ENCODE data around the gene RTN4RL1.

The RTN4RL1 gene

GRCh38 chr17:1956134-1956533, 69.0 kb downstream of the RTN4RL1 start:
- no peak for DNase-seq

DNA sequence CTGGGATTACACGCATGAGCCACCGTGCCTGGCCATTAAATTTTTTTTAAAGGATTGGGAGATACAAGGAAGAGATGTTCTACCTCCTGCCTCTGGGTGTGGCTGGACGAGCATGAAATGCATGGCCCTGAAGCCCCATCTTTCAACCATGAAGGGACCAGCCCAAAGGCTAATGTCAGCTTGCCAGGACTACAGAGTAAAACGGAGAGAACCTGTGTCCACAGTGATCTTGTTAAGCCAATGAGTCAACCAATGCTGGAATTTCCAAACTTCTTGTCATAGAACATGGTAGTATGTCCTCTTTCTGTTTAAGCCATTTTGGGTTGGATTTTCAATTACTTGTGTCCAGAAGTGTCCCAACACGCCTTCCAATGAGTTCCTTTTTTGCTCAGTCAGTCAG, 71.3 kb downstream of the RTN4RL1 start:
- no peak for DNase-seq

- DNase-seq: no peak
These were observed 73.2 kb downstream of the RTN4RL1 start for GRCh38 chr17:1951920-1952319.

GRCh38 chr17:1949754-1950153, 75.4 kb downstream of the RTN4RL1 start:
- DNase-seq: no peak

DNA sequence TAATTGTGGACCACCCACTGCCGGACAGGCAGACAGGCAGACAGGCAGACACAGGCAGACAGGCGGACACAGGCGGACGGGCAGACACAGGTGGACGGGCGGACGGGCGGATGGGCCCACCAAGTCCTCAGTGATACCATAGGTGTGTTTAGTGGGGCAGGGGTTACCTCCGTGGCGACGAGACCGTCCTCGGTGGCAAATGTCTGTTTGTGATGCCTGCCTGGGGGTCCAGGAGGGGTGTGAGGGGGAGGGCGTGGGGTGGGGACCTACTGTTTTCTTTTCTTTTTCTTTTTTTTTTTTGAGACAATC, 76.7 kb downstream of the RTN4RL1 start:
- no peak for DNase-seq

- DNase-seq: no peak
These were observed 77.2 kb downstream of the RTN4RL1 start for GRCh38 chr17:1947743-1948516.

DNA sequence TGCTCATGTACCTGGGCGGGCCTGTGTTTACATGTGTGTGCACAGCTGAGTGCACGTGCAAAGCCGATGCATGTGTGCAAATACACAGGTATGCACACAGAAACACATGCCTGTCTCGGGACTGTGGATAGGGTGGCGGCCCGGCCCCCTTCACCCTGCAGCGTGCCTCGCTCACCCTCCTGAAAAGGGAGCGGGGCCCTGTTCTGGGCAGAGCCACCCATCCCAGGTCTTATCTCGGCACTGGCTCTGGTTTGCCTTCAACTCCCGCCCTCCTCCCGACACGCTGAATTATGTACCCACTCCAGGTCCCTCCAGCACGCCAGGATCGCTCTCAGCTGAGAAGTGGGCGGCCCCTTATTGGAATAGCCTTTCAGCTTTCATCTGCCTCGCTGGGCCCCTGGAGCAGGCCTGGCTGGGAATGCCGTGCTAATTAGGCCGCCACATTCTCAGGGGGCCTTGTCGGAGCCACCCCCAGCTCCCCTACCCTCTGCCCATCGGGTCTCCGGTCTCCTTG, 77.8 kb downstream of the RTN4RL1 start:
- no peak for DNase-seq

DNA sequence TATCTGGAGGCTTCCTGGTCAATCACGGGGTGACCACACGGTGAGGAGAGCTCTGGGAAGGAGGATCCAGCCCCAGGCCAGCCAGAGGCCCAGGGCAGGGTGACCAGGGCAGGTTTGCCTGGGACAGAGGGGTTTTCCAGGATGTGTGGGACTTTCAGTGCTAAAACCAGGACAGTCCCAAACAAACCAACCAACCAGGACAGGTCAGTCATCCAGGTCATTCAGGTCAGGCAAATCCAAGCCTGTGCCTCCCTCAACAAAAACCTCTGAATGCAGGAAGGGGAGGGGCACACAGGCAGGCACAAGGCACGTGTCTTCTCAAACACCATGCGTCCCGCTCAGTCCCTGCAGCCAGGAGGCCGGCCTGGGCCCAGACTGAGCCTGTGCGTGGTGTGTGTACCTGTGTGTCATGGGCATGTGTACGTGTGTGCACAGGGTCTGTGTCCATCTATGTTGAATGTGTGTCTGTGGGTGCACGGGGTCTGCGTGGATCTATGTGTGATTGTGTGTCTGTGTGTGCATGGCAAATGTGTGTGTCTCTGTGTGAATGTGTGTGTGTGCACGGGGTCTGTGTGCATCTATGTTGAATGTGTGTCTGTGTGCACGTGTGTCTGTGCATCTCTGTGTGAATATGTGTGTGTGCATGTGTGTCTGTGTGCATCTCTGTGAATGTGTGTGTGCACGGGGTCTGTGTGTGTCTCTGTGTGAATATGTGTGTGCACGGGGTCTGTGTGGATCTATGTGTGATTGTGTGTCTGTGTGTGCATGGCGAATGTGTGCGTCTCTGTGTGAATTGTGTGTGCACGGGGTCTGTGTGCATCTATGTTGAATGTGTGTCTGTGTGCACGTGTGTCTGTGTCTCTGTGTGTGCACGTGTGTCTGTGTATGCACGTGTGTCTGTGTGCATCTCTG, 78.9 kb downstream of the RTN4RL1 start:
- DNase-seq: no peak

- no peak for DNase-seq
These were observed 79.5 kb downstream of the RTN4RL1 start for GRCh38 chr17:1945621-1946020.

DNA sequence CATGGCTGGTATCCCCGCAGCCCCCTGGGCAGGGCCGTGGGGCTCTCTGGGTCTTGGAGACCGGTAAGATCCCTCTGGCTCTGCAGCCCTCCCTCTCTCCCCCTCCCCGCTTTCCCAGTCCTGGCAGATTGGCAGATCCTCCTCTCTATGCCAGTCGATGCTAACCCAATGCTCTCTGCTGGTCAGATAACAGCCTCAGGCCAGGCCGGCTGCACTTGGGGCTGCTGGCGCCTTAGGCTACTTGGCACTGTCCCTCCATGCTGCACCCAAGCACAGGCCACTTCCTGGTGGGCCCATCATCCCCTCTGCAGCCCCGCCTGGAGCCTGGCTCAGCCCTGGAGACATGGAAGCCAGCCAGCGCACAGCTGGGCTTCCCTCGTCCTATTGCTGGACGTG, 81.7 kb downstream of the RTN4RL1 start:
- no peak for DNase-seq

GRCh38 chr17:1942666-1943435, 82.3 kb downstream of the RTN4RL1 start:
- no peak for DNase-seq

DNA sequence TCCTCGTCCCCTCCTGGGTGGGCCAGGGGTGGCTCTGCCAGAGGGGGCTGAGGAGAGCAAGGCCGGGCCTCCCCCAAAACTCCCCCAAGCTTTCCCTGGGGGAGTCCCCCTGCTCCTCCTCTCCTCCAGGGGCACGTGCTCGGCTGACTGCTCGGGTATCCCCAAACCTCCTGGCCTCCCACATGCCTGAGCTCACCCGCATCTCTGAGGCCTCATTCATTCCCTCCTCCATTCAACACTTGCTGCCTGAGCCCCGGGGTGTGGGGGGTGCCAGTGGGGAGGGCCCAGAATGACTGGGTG, 83.1 kb downstream of the RTN4RL1 start:
- no peak for DNase-seq

GRCh38 chr17:1941272-1942065, 83.7 kb downstream of the RTN4RL1 start:
- peak in 1 of 51 donors; percentile 3 for DNase-seq

DNA sequence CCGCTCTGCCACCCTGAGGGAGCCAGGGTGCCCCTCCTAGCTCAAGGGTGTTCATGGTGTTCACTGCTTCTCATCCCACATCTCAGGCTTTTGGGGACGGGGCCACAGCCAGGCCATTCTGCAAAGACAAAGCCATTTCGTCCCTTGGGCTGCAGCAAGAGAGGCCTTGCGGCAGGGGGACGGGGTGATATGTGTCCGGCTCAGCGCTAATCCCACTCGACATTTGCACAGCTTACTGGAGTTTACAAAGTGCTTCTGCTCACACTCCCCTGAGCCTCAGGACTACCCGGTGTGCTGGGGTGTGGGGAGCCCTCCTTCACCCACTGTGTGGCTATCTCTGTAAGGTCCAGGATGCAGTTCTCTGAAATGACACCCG, 84.3 kb downstream of the RTN4RL1 start:
- DNase-seq: no peak

DNA sequence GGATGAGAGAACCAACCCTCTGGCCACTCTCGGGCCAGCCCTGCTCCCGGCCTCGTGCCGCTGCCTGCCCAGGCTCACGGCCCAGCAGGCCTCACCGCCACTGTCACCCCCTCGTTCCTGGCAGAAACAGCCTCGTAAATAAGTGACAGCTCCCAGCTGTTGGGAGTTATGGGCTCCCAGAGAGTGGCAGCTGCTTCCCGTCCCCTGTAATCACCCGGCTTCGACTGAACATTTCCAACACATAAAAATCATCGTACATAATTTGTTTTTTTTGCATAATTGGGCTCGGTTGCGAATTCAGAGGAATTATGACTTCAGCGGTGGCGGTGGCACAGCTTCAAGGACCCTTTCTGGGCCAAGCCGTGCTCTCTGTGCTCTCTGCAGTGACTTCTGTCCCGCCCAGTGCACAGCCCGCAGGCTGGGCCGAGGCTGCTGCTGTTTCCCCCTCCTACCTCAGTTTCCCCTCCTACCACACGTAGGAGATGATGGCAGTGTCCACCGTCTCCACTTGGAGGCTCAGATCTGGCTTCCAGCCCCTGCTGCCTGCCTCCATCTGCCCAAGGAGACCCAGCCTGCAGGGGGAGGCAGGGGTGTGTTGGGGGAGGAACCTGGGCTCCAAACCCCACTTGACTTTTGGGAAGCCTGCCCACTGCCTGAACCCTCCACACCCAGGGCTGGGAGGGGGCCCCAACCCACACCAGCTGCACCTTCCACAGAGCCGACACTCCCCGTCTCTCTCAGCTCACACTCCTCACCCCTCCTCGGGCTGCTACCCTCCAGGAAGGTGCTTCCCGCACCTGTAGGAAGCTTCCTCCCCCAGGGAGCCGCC, 84.9 kb downstream of the RTN4RL1 start:
- no peak for DNase-seq

GRCh38 chr17:1937461-1937860, 87.7 kb downstream of the RTN4RL1 start:
- no peak for DNase-seq

GRCh38 chr17:1936766-1937165, 88.4 kb downstream of the RTN4RL1 start:
- DNase-seq: no peak

DNA sequence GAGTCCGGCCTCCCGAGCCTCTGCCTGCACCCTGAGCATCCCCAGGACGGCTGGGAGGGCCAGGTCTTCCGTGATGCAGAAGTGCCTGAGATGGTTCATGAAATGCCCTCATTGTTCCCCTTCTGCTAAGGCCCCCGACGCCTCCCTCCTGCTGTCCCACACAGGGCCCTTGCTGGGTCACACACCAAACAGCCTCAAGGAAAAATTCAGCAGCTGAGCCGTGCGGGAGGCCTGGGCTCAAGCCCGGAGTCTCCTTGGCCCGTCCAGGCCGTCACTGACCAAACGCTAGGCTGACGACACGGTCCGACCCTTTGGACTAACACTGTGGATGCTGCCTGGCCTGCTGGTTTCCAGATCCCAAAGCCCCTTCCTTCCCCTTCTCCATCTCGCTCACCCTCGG, 90.2 kb downstream of the RTN4RL1 start:
- no peak for DNase-seq

GRCh38 chr17:1933875-1934715, 91.0 kb downstream of the RTN4RL1 start:
- DNase-seq: peak in 1 of 51 donors; percentile 33
